ENCODE measurements around the gene THRAP3.

THRAP3 gene

DNA sequence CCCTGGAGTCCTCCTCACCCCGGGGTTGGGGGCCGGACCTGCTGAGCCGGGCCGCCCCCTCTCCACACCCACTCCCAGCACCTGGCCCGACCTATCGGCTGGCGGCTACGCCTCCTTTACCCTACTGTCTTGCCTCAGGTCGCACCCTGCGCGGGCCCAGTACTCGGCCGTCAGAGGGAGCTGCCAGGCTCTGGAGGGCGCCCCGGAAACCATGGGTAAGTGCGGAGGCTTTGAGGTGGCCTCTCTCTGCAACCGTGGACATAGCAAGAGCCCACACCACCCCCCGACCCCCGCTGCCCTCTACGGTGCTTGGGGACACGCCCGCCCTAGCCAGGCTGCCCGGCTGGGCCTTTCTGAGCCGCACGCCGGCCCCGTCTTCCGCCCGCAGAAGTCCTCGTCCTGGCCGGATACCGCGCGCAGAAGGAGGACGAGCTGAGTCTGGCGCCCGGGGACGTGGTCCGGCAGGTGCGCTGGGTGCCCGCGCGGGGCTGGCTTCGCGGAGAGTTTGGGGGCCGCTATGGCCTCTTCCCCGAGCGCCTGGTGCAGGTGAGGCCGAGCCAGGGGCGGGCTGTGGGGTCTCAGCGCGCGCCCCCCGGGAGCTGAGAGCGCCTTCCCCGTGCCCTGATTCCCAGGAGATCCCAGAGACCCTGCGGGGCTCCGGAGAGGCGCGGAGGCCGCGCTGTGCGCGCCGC, 82.1 kb downstream of the THRAP3 start, which contains the start of gene SH3D21:
SH3D21 (plus strand) TSS at position 159 of the 692 bp plus-strand sequence; CDS start at position 212, 53 bp downstream.
- TF ChIP-seq, protein P1, sequence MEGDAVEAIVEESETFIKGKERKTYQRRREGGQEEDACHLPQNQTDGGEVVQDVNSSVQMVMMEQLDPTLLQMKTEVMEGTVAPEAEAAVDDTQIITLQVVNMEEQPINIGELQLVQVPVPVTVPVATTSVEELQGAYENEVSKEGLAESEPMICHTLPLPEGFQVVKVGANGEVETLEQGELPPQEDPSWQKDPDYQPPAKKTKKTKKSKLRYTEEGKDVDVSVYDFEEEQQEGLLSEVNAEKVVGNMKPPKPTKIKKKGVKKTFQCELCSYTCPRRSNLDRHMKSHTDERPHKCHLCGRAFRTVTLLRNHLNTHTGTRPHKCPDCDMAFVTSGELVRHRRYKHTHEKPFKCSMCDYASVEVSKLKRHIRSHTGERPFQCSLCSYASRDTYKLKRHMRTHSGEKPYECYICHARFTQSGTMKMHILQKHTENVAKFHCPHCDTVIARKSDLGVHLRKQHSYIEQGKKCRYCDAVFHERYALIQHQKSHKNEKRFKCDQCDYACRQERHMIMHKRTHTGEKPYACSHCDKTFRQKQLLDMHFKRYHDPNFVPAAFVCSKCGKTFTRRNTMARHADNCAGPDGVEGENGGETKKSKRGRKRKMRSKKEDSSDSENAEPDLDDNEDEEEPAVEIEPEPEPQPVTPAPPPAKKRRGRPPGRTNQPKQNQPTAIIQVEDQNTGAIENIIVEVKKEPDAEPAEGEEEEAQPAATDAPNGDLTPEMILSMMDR (IDR thresholded peaks at IDR 0.05; ENCODE audit: poor library complexity, severe bottlenecking) = peak; percentile 36
- peak within 1 kb of the TSS; percentile 58 for H3K4me3 ChIP-seq (ENCODE audit: severe bottlenecking)
- H3K27ac ChIP-seq (ENCODE audit: poor library complexity, severe bottlenecking) = peak within 1 kb of the TSS; percentile 87
- H3K27me3 ChIP-seq (ENCODE audit: insufficient read depth, poor library complexity, severe bottlenecking) = no peaks in the 10 kb centered on the region
- H3K9me3 ChIP-seq (ENCODE audit: severe bottlenecking) = no peaks in the 10 kb centered on the region
- DNase-seq (ENCODE audit: low spot score) = peak; percentile 82
- H3K4me1 ChIP-seq (ENCODE audit: insufficient read depth, poor library complexity, severe bottlenecking) = peaks cover 8% of the 10 kb centered on the region
- ATAC-seq (ENCODE audit: low read depth) = peak; percentile 74
- H3K36me3 ChIP-seq (ENCODE audit: low read depth) = peaks cover 63% of the 10 kb centered on the region

DNA sequence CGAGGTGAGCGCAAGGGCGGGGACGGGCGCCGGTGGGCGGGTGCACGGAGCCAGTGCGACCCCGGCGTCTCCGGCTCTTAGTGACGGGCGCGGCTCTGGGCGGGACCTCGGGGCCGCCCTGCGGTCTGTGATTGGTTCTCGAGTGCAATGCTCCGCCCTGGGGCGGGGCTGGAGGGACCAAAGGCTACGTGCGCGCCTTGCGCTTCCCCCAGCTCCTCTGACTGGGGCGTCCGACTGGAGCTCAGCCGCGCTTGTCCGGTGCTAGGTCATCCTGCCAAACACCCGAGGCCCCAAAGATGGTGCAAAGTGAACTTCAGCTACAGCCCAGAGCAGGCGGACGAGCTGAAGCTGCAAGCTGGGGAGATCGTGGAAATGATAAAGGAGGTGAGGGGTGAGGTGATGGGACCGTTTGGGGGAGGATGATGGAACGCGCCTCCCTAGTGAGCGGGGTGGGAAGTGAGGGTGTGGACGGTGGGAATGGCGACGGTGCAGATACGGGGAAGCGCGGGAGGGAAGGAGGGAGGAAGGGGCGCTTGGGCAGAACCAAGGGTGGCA, 82.7 kb downstream of the THRAP3 start:
- peak; percentile 91 for DNase-seq (ENCODE audit: low spot score)
- Histone ChIP-seq H3K27ac (ENCODE audit: poor library complexity, severe bottlenecking) (peak overlapping the region; percentile 87), H3K9me3 (ENCODE audit: severe bottlenecking) (no peaks in the 10 kb centered on the region), H3K27me3 (ENCODE audit: insufficient read depth, poor library complexity, severe bottlenecking) (no peaks in the 10 kb centered on the region), H3K36me3 (ENCODE audit: low read depth) (peaks cover 62% of the 10 kb centered on the region), H3K4me1 (ENCODE audit: insufficient read depth, poor library complexity, severe bottlenecking) (peaks cover 8% of the 10 kb centered on the region), H3K4me3 (ENCODE audit: severe bottlenecking) (peak overlapping the region; percentile 58)
- TF ChIP-seq, protein P1 (IDR thresholded peaks at IDR 0.05; ENCODE audit: poor library complexity, severe bottlenecking) = no peak
- peak; percentile 90 for ATAC-seq (ENCODE audit: low read depth)

DNA sequence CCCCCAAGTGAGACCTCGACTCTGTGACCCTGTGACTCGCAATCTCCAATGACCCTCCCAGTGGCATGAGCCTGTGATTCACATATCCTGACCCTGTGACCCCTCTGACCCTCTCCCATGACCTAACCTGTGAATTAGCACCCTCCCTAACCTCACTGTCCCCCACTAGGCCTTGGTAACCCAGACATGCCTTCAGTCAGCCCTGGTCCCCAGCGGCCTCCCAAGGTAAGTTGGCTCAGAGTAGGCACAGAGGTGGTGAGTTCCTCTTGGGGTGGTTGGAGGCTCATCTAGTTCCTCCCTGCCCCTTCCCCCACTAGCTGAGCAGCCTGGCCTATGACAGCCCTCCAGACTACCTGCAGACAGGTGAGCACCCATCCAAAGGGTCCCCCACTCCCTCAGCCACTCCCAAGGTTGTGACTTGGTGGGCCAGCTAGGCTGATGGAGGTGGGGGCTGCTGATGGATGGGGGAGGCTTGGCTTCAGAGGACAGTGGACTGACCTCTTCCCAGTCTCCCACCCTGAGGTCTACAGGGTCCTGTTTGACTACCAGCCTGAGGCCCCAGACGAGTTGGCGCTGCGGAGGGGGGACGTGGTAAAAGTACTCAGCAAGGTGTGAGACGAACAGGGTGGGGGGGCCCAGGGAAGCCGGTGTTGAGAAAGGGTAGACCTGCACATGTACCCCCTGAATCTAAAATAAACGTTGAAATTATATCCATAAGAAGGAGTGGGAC, 83.5 kb downstream of the THRAP3 start:
- TF ChIP-seq, protein P1 (IDR thresholded peaks at IDR 0.05; ENCODE audit: poor library complexity, severe bottlenecking) = no peak
- no peaks in the 10 kb centered on the region for H3K9me3 ChIP-seq (ENCODE audit: severe bottlenecking)
- no peak for DNase-seq (ENCODE audit: low spot score)
- H3K36me3 ChIP-seq (ENCODE audit: low read depth) = peaks cover 57% of the 10 kb centered on the region
- H3K4me3 ChIP-seq (ENCODE audit: severe bottlenecking) = peak overlapping the region; percentile 58
- ATAC-seq (ENCODE audit: low read depth) = no peak
- no peaks in the 10 kb centered on the region for H3K27me3 ChIP-seq (ENCODE audit: insufficient read depth, poor library complexity, severe bottlenecking)
- H3K27ac ChIP-seq (ENCODE audit: poor library complexity, severe bottlenecking) = peak overlapping the region; percentile 87
- H3K4me1 ChIP-seq (ENCODE audit: insufficient read depth, poor library complexity, severe bottlenecking) = peaks cover 8% of the 10 kb centered on the region

DNA sequence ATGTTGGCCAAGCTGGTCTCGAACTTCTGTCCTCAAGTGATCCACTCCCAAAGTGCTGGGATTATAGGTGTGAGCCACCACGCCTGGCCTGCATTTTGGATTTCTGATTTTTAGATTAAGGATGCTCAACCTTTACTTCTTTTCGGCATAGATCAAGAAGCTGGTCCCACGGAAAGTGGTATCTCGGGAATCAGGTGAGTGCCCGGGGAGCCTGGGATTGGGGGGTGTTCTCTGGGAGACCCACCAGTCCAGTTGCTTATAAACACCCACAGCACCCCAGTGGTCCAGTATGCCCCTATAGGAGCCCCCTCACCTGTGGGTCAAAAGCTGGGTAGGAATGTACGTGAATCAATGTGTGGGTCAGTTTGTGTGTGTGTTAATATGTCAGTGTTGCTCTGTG, 85.2 kb downstream of the THRAP3 start:
- ATAC-seq (ENCODE audit: low read depth) = no peak
- TF ChIP-seq, protein P1 (IDR thresholded peaks at IDR 0.05; ENCODE audit: poor library complexity, severe bottlenecking) = no peak
- Histone ChIP-seq H3K36me3 (ENCODE audit: low read depth) (peaks cover 52% of the 10 kb centered on the region), H3K9me3 (ENCODE audit: severe bottlenecking) (no peaks in the 10 kb centered on the region), H3K27me3 (ENCODE audit: insufficient read depth, poor library complexity, severe bottlenecking) (no peaks in the 10 kb centered on the region), H3K27ac (ENCODE audit: poor library complexity, severe bottlenecking) (no peak overlapping the region), H3K4me3 (ENCODE audit: severe bottlenecking) (no peak overlapping the region), H3K4me1 (ENCODE audit: insufficient read depth, poor library complexity, severe bottlenecking) (peaks cover 8% of the 10 kb centered on the region)
- no peak for DNase-seq (ENCODE audit: low spot score)
